ENCODE measurements around the gene COL5A1.

Gene COL5A1

GRCh38 chr9:134606951-134607731 lies 34.5 kb upstream of the COL5A1 start:
- peak; percentile 49 for DNase-seq (ENCODE audit: low read depth)

- peak; percentile 23 for DNase-seq (ENCODE audit: low read depth)
Observed at GRCh38 chr9:134607971-134608370, 33.6 kb upstream of the COL5A1 start.

GRCh38 chr9:134611046-134611445 lies 30.6 kb upstream of the COL5A1 start:
- no peak for DNase-seq (ENCODE audit: low read depth)

- DNase-seq (ENCODE audit: low read depth) = no peak
Observed at GRCh38 chr9:134612309-134612708, 29.3 kb upstream of the COL5A1 start.

DNA sequence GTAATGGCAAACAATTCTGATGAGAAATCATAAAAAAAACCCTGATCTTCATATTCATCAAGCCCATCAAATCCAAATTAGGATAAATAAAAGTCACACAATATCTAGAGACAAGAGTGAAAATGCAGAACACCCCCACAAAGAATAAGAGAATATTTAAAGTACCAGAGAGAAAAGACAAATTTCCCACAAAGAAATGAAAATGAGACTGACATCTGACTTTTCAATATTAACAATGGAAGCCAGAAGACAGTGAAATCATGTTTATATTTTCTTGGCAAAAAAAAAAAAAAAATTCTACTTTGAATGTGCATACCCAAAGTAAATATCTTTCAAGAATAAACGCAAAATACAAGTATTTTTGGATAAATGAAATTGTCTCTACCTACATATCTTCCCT lies 28.9 kb upstream of the COL5A1 start:
- DNase-seq (ENCODE audit: low read depth) = no peak

- DNase-seq (ENCODE audit: low read depth) = no peak
Observed at GRCh38 chr9:134614256-134614655, 27.3 kb upstream of the COL5A1 start.

- no peak for DNase-seq (ENCODE audit: low read depth)
Observed at GRCh38 chr9:134616341-134616740, 25.3 kb upstream of the COL5A1 start.

DNA sequence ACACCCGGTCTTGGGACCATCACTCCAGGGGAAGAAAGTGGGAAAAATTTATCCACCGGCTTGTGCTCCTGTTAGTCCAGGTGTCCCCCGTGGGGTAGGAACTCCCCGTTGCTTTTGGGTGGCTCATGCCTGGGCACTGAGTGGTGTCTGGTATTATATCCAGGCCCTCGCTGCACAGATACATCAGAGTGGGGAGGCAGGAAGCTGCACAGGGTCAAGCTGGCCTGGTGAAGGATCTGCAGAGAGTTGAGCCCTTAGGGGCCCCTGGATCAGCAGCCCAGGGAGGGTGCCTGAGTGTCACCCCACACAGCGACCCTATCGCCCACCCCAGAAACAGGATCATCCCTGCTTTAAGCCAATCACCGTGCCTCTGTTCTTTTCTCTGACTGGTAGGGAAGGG lies 24.4 kb upstream of the COL5A1 start:
- no peak for DNase-seq (ENCODE audit: low read depth)

GRCh38 chr9:134617836-134618162 lies 23.8 kb upstream of the COL5A1 start:
- no peak for DNase-seq (ENCODE audit: low read depth)

- no peak for DNase-seq (ENCODE audit: low read depth)
Observed at GRCh38 chr9:134618163-134618832, 23.3 kb upstream of the COL5A1 start.

DNA sequence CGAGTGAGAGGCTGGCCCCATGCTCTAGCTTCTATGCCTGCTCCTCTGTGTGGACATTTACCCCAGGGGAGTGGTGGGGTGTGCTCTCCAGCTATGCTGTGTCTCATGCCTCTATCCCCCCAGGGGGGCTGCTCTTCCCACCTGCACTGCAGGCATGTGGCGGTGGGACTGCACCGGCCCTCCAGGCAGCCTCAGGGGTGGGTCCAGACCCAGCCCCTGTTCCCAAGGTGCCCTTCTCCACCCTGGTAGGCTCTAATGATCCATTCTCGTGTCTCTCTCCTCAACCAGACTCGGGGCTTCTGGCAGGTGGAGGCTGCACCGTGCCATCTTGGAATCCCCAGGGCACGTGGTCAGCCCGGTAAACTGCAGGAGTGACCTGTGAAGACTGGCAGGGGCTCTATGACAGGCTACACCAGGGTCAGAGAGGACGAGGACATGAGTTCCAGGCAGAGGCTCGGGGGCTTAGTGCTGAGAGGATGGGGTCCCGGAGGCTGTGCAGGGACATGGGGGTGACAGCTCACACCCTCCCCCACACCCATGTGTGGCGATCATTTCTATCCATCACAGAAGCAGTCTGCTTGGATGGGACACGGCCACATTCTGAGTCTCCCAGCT lies 22.7 kb upstream of the COL5A1 start:
- no peak for DNase-seq (ENCODE audit: low read depth)

- no peak for DNase-seq (ENCODE audit: low read depth)
Observed at GRCh38 chr9:134619448-134619982, 22.1 kb upstream of the COL5A1 start.

- no peak for DNase-seq (ENCODE audit: low read depth)
Observed at GRCh38 chr9:134619983-134620661, 21.5 kb upstream of the COL5A1 start.

GRCh38 chr9:134620751-134621557 lies 20.6 kb upstream of the COL5A1 start:
- peak; percentile 24 for DNase-seq (ENCODE audit: low read depth)

GRCh38 chr9:134621558-134622110 lies 20.0 kb upstream of the COL5A1 start:
- no peak for DNase-seq (ENCODE audit: low read depth)

- no peak for DNase-seq (ENCODE audit: low read depth)
Observed at GRCh38 chr9:134622896-134623257, 18.7 kb upstream of the COL5A1 start.

GRCh38 chr9:134623258-134624066 lies 18.1 kb upstream of the COL5A1 start:
- DNase-seq (ENCODE audit: low read depth) = no peak

- peak; percentile 35 for DNase-seq (ENCODE audit: low read depth)
Observed at GRCh38 chr9:134624137-134624591, 17.4 kb upstream of the COL5A1 start.

- peak; percentile 96 for DNase-seq (ENCODE audit: low read depth)
Observed at GRCh38 chr9:134624621-134625181, 16.9 kb upstream of the COL5A1 start.

Data from ELR (cell line).